GM12878 (cell line): ENCODE measurements around the gene NOS1. TPM values are rescaled to one million over a fixed set of nuclear protein-coding genes. Genes with fewer than 3 reads are reported as not detected.

Experiments used
- ATF7 ChIP-seq: fragments of 450-650 bp; IDR thresholded peaks from 2 replicates; pipeline ENCODE4 v1.6.1; 2016; ENCODE audit warnings: low read depth, mild to moderate bottlenecking
- BCL11A ChIP-seq: IDR thresholded peaks from 2 replicates; pipeline ENCODE4 v1.6.1; 2011; ENCODE audit warnings: low read depth, low read length
- BRCA1 ChIP-seq: IDR thresholded peaks from 2 replicates; pipeline ENCODE4 v1.6.1; 2011; ENCODE audit warnings: low read depth, low read length, improper control_type of control experiment
- CBX3 ChIP-seq: fragments of 200-600 bp; sonication (generic); IDR thresholded peaks from 2 replicates; pipeline ENCODE4 v1.6.1; 2016; ENCODE audit warnings: low read depth, borderline replicate concordance
- EED ChIP-seq: sonication (generic); IDR thresholded peaks from 2 replicates; pipeline ENCODE4 v1.6.1; 2016; ENCODE audit warnings: antibody characterized with exemption, low read depth
- ESRRA ChIP-seq: IDR thresholded peaks from 2 replicates; pipeline ENCODE4 v1.6.1; 2012; ENCODE audit warnings: mild to moderate bottlenecking, low read length, improper control_type of control experiment
- HCFC1 ChIP-seq: fragments of 150-350 bp; IDR thresholded peaks from 2 replicates; pipeline ENCODE4 v1.6.1; 2014; ENCODE audit warnings: low read length
- KAT2A ChIP-seq: conservative IDR thresholded peaks from 2 replicates; pipeline ENCODE4 v1.6.1; 2011; ENCODE audit warnings: low read depth, low read length; ENCODE audit not compliant: control insufficient read depth
- KLF5 ChIP-seq: fragments of 450-650 bp; IDR thresholded peaks from 2 replicates; pipeline ENCODE4 v1.6.1; 2014; ENCODE audit warnings: mild to moderate bottlenecking; ENCODE audit not compliant: partially characterized antibody
- MEF2A ChIP-seq: IDR thresholded peaks from 2 replicates; pipeline ENCODE4 v1.6.1; 2011; ENCODE audit warnings: low read depth, mild to moderate bottlenecking, low read length, moderate library complexity; ENCODE audit not compliant: insufficient read depth
- NFXL1 ChIP-seq: fragments of 450-650 bp; IDR thresholded peaks from 2 replicates; pipeline ENCODE4 v1.6.1; 2017; ENCODE audit warnings: antibody characterized with exemption, mild to moderate bottlenecking, borderline replicate concordance
- NR2C2 ChIP-seq: IDR thresholded peaks from 2 replicates; pipeline ENCODE4 v1.6.1; 2011; ENCODE audit warnings: borderline replicate concordance, low read depth; ENCODE audit not compliant: control insufficient read depth, insufficient read length
- NR2F1 ChIP-seq: fragments of 450-650 bp; conservative IDR thresholded peaks from 2 replicates; pipeline ENCODE4 v1.6.1; 2017; ENCODE audit warnings: mild to moderate bottlenecking
- POLR2A ChIP-seq: IDR thresholded peaks from 2 replicates; pipeline ENCODE4 v1.6.1; 2011; ENCODE audit warnings: low read depth, mild to moderate bottlenecking, low read length
- RCOR1 ChIP-seq: conservative IDR thresholded peaks from 2 replicates; pipeline ENCODE4 v1.6.1; 2012; ENCODE audit warnings: low read depth, low read length, improper control_type of control experiment
- RFX5 ChIP-seq: IDR thresholded peaks from 2 replicates; pipeline ENCODE4 v1.6.1; 2011; ENCODE audit warnings: low read depth, low read length, improper control_type of control experiment
- SIN3A ChIP-seq: IDR thresholded peaks from 2 replicates; pipeline ENCODE4 v1.6.1; 2012; ENCODE audit warnings: low read depth, low read length, improper control_type of control experiment
- SMC3 ChIP-seq: IDR thresholded peaks from 2 replicates; pipeline ENCODE4 v1.6.1; 2011; ENCODE audit warnings: low read length, improper control_type of control experiment, borderline replicate concordance
- STAT1 ChIP-seq: fragments of 450-650 bp; conservative IDR thresholded peaks from 2 replicates; pipeline ENCODE4 v1.6.1; 2014; ENCODE audit warnings: antibody characterized with exemption, mild to moderate bottlenecking
- SUPT20H ChIP-seq: IDR thresholded peaks from 2 replicates; pipeline ENCODE4 v1.6.1; 2011; ENCODE audit warnings: low read depth, mild to moderate bottlenecking, low read length, moderate library complexity, borderline replicate concordance; ENCODE audit not compliant: control insufficient read depth
- TAF1 ChIP-seq: IDR thresholded peaks from 2 replicates; pipeline ENCODE4 v1.6.1; 2011; ENCODE audit warnings: mild to moderate bottlenecking, low read depth, low read length, borderline replicate concordance
- TARDBP ChIP-seq: IDR thresholded peaks from 2 replicates; pipeline ENCODE4 v1.6.1; 2016; ENCODE audit warnings: borderline replicate concordance
- TBL1XR1 ChIP-seq: IDR thresholded peaks from 2 replicates; pipeline ENCODE4 v1.6.1; 2012; ENCODE audit warnings: low read depth, low read length, improper control_type of control experiment
- TCF12 ChIP-seq: IDR thresholded peaks from 2 replicates; pipeline ENCODE4 v1.6.1; 2011; ENCODE audit warnings: low read depth, mild to moderate bottlenecking, low read length
- TCF7 ChIP-seq: IDR thresholded peaks from 2 replicates; pipeline ENCODE4 v1.6.1; 2014; ENCODE audit warnings: antibody characterized with exemption, borderline replicate concordance
- YBX1 ChIP-seq: fragments of 450-650 bp; IDR thresholded peaks from 2 replicates; pipeline ENCODE4 v1.6.1; 2016; ENCODE audit warnings: antibody characterized with exemption
- ZBED1 ChIP-seq: IDR thresholded peaks from 2 replicates; pipeline ENCODE4 v1.6.1; 2016; ENCODE audit warnings: borderline replicate concordance
- ZNF384 ChIP-seq: IDR thresholded peaks from 2 replicates; pipeline ENCODE4 v1.6.1; 2012; ENCODE audit warnings: low read depth, mild to moderate bottlenecking, low read length, improper control_type of control experiment, borderline replicate concordance
- ZSCAN29 ChIP-seq: fragments of 450-650 bp; IDR thresholded peaks from 2 replicates; pipeline ENCODE4 v1.6.1; 2017; ENCODE audit warnings: mild to moderate bottlenecking, moderate library complexity
- polyA plus RNA-seq, 11 experiments: library from polyadenylated mRNA; depleted of rRNA in 4 of 11; unstranded in 6 of 11; stranded (reverse) in 5 of 11; fragments of >200 nt; fragmentation: Nextera tagmentation in 4 of 11; fragmentation: Illumina TruSeq in 1 of 11; extraction: Ambion mirVana in 4 of 11; extraction: Trizol in 1 of 11; gene quantifications; 1 replicate in 1 of 11; 2 replicates in 10 of 11; pipeline versions ENCODE4 v1.2.1 to v1.2.3, GENCODE V29; 2011 to 2016; ENCODE audit warnings: inconsistent platforms in 2 of 11, missing spikeins in 2 of 11, low read depth in 1 of 11
- total RNA-seq, 4 experiments: library from RNA; depleted of rRNA in 3 of 4; stranded (reverse); fragments of >200 nt in 3 of 4; fragmentation: Illumina TruSeq in 1 of 4; extraction: Trizol in 1 of 4; gene quantifications; 2 replicates each; pipeline versions ENCODE4 v1.2.1 to v1.2.3, GENCODE V29; 2013 to 2021
- TF ChIP-seq, protein P1 (sequence below): fragments of 450-650 bp; conservative IDR thresholded peaks from 2 replicates; pipeline ENCODE4 v1.6.1; 2017; ENCODE audit warnings: mild to moderate bottlenecking, moderate library complexity
- TF ChIP-seq, protein P2 (sequence below): IDR thresholded peaks from 2 replicates; pipeline ENCODE4 v1.6.1; 2011; ENCODE audit warnings: low read depth, mild to moderate bottlenecking, low read length, moderate library complexity, borderline replicate concordance; ENCODE audit errors: extremely low read depth
- TF ChIP-seq, protein P3 (sequence below): IDR thresholded peaks from 2 replicates; pipeline ENCODE4 v1.6.1; 2011; ENCODE audit warnings: borderline replicate concordance, low read depth, mild to moderate bottlenecking, moderate library complexity, low read length; ENCODE audit not compliant: insufficient read depth, poor library complexity, severe bottlenecking

NOS1 gene
- total and polyA plus RNA-seq, 10 of the 15 experiments (the other 5 are each of a cell fraction or from before 2014, with no cell fraction given), result under 0.01 to 0.04 (median 0.01) TPM; not detected in 7

DNA sequence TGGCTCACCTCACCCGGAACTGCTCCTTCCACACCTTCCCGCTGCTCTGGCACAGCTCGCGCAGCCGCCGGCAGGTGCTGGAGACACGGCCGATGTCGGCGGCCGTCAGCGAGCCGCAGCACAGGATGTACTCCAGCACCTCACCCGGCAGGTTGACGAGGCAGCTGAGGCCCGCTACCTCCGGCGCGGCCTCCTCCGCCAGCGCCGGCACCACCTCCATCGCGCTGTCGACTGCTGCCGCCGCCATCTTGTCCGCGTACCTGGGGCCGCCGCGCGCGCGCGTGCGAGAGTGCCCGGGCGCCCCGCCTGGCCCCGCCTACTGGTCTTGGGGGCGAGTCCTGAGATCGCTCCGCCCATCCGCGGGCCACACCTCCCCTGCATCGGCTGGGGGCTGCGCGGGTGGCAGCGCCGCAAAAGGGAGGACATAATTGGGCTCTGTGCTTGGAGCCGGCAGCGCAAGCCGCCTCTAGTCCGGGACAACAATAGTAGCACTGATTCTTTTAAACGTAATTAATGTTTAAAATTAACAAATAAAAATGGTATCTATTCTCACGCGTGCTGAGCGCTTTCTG is 171.1 kb downstream of the NOS1 start, which contains the start of gene FBXO21 (continued):
- TF ChIP-seq SUPT20H (no peak), ESRRA (no peak), ZBED1 (no peak), ATF7 (no peak), EED (no peak), TARDBP (no peak), TCF7 (no peak), ZSCAN29 (no peak), ZNF384 (no peak), SMC3 (no peak), SIN3A (no peak), STAT1 (no peak), BRCA1 (no peak), NR2F1 (0 out of 2 replicates have a peak, but pooled peaks have one; percentile 10), KAT2A (no peak), NR2C2 (no peak), HCFC1 (no peak; the same call in 1 of the 2 replicates), TBL1XR1 (no peak), MEF2A (no peak), YBX1 (no peak), RFX5 (no peak), TAF1 (peak; percentile 99), POLR2A (peak; percentile 99), KLF5 (no peak), BCL11A (no peak), CBX3 (no peak), TCF12 (peak; percentile 45; the same call in 1 of the 2 replicates), NFXL1 (no peak), RCOR1 (no peak)
- TF ChIP-seq, protein P1, sequence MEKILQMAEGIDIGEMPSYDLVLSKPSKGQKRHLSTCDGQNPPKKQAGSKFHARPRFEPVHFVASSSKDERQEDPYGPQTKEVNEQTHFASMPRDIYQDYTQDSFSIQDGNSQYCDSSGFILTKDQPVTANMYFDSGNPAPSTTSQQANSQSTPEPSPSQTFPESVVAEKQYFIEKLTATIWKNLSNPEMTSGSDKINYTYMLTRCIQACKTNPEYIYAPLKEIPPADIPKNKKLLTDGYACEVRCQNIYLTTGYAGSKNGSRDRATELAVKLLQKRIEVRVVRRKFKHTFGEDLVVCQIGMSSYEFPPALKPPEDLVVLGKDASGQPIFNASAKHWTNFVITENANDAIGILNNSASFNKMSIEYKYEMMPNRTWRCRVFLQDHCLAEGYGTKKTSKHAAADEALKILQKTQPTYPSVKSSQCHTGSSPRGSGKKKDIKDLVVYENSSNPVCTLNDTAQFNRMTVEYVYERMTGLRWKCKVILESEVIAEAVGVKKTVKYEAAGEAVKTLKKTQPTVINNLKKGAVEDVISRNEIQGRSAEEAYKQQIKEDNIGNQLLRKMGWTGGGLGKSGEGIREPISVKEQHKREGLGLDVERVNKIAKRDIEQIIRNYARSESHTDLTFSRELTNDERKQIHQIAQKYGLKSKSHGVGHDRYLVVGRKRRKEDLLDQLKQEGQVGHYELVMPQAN, result peak; percentile 75
- TF ChIP-seq, protein P2, sequence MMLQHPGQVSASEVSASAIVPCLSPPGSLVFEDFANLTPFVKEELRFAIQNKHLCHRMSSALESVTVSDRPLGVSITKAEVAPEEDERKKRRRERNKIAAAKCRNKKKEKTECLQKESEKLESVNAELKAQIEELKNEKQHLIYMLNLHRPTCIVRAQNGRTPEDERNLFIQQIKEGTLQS, result no peak
- TF ChIP-seq, protein P3, sequence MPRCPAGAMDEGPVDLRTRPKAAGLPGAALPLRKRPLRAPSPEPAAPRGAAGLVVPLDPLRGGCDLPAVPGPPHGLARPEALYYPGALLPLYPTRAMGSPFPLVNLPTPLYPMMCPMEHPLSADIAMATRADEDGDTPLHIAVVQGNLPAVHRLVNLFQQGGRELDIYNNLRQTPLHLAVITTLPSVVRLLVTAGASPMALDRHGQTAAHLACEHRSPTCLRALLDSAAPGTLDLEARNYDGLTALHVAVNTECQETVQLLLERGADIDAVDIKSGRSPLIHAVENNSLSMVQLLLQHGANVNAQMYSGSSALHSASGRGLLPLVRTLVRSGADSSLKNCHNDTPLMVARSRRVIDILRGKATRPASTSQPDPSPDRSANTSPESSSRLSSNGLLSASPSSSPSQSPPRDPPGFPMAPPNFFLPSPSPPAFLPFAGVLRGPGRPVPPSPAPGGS, result no peak
